Measurements from ENCODE around the gene MT1X.

DNA sequence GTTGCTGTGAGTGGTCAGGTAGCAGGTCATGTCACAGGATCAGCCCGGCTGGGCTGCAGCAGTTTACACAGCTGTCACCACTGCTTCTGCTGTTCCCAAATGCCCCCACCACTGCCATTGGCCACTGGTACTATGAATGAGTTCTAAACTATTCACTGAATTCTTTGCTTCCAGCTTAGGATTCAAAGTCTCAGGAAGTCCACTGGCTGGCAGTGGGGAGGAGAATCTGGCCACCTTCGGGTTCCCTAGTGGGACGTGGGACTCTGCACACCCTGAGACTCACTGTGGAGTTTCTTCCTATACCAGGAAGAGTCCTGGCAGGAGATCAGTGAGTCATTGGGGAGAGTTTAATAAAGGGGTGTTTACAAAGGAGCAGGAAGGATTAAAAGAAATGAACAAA lies 6.9 kb downstream of the MT1X start:
- TF ChIP-seq, protein P1, sequence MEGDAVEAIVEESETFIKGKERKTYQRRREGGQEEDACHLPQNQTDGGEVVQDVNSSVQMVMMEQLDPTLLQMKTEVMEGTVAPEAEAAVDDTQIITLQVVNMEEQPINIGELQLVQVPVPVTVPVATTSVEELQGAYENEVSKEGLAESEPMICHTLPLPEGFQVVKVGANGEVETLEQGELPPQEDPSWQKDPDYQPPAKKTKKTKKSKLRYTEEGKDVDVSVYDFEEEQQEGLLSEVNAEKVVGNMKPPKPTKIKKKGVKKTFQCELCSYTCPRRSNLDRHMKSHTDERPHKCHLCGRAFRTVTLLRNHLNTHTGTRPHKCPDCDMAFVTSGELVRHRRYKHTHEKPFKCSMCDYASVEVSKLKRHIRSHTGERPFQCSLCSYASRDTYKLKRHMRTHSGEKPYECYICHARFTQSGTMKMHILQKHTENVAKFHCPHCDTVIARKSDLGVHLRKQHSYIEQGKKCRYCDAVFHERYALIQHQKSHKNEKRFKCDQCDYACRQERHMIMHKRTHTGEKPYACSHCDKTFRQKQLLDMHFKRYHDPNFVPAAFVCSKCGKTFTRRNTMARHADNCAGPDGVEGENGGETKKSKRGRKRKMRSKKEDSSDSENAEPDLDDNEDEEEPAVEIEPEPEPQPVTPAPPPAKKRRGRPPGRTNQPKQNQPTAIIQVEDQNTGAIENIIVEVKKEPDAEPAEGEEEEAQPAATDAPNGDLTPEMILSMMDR (conservative IDR thresholded peaks at IDR 0.05), result no peak
- TF ChIP-seq EZH2 (IDR thresholded peaks at IDR 0.05; ENCODE audit: low read depth), result no peak
